ENCODE data around the gene VRK3.
A peak's percentile ranks its signal among the peaks of the same experiment; 100 is the strongest.
"Not testable (repeated sequence)": the region's sequence is repeated elsewhere in the genome, so short reads cannot be mapped to it uniquely, and the experiment has no call there.

The VRK3 gene

DNA sequence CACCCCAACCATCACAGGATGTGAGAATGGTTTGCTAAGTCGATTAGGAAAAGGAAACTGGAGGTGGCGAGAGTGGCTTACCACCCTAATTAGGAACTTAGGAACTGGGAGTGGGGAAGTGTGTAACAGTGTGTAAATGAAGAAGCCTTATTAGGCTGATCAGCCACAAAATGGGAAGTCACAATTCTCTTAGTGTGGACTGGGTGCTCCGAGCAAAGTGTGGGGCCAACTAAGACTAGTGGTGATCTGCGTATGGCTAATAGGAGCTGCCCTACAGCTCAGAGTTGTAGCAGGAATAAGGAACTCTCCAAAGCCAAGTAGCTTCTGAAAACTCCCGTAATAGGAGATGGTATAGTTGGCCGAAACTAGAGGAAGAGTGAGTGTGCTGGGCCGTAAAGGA, 71.8 kb downstream of the VRK3 start:
- DNase-seq, result no peak

DNA sequence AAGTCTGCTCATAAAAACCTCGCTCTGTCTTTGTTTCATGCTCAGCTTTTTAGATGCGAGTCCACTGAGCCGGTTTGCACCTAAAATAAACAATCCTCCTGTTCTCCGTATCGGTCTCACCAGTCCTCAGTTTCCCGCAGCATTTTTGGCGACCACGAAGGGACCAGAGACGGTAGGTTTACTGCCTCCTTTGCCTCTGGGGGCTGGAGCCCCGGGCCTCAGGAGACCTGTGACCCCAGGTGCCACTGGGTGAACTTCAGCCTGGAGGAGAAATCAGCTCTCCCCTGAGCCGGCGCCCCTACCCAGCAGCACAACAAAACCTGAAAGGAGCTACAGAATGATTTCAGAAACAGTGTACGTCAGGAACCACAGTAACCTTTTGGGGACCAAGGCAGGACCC, 72.3 kb downstream of the VRK3 start:
- DNase-seq, result no peak

DNA sequence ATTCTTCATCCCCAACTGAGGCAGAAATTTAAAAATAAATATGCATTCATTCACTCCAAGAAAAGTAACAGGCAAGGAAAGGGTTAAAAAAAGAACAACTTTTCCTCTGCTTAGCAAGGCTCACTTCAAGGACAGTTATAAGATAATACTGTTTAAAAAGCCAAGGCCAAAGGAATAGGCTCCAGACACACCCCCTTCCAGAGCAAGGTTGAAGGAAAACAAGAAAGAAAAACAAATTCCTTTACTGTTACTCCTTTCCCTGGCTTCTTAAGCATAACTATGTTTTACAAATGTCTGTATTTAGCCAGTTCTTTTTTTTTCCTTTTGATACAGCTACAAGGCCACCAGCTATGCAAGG, 72.7 kb downstream of the VRK3 start:
- DNase-seq, result no peak

DNA sequence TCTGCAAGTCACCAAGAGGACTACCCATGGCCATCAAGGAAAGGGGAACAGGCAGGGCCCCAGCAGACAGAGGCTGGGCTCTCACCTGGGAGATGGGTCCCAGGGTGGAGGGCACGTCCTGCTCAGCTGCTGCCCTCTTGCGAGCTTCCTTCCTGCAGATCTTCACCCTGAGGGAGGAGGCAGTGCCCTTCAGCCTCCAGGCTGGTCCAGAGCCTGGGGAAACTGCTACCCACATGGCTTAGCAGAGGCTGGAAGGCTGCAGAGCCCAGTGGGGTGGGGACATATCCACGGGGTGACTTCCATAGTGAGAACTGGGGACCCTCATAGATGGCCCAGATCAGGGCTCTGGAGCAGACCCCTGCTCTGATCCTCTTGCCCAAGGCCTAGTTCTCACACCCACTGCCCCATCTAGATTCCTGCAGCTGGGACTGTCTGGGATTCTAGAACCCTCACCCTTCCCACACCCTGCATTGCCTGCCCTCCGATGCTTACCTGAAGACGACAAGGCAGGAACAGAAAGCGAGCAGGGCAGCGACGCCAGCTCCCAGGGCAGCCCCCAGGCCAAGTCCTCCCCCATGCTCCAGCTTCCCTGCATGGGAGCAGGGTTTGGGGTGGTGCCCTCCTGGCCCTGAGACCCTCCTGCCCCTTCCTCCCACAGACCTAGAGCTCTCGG, 73.2 kb downstream of the VRK3 start:
- no peak for DNase-seq

DNA sequence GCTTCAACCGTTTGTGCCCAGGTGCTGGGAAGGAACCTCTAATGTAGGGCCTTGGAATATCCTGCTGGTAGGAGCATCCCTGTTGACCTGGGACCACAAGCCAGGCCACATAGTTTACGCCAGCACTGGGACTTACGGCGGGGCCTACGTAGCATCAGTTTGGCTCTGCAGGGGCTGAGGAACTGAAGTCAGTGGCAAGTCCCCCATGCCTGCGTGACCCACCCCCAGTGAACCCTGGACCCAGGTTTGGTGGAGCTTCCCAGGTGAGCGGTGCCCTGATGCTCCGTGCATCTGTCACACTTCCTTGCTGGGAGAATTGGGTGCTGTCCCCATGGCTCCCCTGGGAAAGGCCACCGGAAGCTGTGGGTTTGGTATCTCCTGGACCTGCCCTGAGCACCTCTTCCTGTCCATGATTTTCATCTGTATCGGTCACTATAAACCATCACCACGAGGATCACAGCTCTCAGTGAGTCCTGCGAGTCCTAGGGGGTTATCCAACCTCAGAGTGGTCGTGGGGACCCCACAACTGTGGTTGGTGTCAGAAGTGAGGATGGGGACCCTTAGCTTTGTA, 74.1 kb downstream of the VRK3 start:
- no peak for DNase-seq

DNA sequence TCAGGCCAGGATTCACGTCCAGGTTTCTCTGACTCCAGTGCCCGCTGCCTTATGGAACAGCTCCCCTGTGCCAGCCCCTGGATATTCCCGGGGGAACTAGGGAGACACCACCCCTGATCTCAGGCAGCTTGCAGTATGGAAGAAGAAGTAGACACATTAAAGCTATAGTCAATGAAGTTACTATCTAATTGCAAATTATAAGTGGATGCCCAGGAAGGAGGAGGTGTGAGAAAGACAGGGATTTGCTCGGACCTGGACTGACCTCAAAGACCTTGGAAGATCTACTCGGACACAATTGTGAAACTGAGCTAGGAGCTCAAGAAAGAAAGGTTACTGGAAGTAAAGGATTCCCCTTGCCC, 74.6 kb downstream of the VRK3 start:
- DNase-seq, result no peak

DNA sequence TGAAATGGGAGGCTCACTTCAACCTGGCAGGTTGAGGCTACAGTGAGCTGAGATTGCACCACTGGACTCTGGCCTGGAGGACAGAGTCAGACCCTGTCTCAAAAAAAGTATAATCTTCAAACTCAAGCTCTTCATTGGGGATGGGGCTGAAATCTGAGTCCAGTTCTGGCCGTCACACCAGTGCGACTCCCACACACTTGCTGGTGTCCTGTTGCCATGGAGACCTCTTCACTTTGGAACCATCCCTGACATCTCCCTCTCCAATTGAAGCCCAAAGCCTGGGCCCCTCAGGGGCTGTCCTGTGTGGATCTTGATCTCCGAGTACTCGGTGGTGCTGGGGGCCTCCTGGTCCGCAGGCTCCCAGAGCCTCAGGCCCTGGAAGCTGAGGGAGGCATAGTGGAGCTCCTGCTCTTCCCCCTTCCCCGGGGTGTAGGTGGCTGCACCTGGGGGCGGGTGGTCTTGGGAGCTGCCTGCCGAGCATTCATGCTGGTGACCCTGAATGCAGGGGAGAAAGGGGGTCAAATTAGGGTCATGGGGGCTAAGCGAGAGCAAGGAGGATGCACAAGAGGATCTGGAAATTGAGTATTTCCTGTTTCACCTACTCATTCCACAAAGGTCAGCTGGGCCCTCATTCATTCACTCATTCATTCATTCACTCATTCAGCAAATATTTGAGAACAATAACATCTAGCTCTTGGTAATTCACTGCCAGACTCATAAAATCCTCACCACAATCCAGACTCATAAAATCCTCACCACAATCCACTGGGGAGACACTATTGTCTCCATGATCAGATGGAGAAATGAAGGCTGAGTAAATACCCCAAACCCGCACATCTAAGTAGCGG, 75.2 kb downstream of the VRK3 start:
- DNase-seq, result no peak

DNA sequence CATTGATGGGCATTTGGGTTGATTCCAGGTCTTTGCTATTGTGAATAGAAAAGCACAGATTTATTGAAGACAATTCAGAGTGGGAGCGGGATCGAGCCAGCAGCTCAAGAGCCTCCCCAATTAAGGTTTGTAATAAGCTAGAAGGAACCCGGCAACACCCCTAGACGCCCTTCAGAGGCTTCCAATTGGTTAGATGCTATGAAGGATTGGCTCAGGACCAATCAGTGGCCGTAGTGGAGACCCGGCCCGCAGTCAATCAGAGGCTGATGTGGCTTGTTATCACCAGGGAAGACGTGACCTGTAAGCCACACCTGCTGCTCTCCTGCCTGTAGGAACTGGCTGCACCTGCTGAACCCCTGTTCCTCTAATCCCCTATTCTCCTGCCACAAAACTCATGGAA, 78.8 kb downstream of the VRK3 start:
- no peak for DNase-seq

DNA sequence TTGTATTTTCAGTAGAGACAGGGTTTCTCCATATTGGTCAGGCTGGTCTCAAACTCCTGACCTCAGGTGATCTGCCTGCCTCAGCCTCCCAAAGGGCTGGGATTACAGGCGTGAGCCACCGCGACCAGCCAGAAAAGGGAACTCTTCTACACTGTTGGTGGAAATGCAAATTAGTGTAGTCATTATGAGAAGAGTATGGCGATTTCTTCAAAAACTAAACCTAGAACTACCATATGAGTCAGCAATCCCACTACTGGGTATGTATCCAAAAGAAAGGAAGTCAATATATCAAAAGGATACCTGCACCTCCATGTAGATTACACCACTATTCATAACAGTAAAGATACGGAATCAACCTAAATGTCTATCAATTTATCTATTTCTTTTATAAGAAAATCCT, 80.6 kb downstream of the VRK3 start:
- not testable (repeated sequence) for DNase-seq

DNA sequence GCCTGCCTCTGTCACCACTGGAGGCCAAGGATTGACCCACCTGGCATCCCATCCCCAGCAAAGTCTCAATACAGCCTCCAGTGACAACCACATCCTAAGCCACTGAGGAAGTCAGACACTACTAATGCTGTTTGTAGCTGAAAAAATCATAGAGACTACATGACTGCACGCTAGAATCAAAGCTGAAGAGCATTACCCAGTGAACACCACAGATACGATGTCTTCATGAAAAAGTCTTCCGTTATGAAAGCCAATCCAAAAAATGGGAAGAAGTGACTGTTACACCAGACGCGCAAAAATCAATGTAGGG, 84.7 kb downstream of the VRK3 start:
- DNase-seq, result no peak

DNA sequence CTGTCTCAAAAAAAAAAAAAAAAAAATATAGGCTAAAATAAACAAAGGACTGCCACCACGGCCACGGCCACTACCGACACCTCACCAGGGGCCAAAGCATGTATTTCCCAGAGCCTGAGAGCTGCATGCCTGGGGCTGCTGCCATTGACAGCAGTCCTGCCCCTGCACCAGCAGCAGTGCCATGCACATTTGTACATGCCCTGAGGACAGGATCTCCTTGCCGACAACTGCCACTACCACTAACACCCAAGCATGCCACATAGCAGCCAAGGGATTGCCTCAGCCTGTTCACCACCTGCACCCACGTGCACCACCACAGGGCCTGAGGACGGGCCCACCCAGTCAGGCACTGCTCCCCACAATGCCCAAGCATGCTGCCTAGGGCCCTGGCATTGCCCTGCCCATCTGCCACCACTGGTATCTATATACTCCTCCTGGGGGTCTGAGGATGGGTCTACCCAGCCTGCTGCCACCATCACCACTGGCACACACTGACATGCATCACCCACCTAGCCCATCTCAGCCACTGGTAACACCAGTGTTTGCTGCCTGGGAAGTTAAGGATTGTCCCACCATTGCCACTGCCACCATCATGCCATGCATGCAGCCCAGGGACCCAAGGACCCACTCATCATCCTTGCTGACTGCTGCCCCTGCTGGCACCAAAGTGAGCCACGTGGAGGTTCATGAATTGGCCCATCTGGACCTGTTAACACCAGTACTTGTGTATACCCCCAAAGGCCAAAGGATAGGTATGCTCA, 85.3 kb downstream of the VRK3 start:
- no peak for DNase-seq

DNA sequence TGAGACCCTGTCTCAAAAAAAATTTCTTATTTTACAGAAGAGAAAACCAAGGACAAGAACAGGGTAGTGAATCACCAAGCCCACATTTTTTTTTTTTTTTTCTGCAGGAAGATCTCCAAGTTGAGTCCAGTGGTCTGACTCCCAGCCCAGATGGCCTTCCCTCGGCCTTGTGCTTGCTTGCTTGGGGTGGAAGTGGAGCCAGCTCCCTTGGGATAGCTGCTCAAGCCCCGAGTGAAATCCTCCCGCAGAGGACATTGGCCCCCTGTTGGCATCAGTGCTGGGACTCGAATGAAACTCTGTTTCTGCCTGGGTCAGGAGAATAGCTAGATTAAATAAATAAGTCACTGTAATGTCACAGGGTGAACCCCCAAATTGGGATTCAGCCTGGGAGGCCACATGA, 86.5 kb downstream of the VRK3 start:
- no peak for DNase-seq

DNA sequence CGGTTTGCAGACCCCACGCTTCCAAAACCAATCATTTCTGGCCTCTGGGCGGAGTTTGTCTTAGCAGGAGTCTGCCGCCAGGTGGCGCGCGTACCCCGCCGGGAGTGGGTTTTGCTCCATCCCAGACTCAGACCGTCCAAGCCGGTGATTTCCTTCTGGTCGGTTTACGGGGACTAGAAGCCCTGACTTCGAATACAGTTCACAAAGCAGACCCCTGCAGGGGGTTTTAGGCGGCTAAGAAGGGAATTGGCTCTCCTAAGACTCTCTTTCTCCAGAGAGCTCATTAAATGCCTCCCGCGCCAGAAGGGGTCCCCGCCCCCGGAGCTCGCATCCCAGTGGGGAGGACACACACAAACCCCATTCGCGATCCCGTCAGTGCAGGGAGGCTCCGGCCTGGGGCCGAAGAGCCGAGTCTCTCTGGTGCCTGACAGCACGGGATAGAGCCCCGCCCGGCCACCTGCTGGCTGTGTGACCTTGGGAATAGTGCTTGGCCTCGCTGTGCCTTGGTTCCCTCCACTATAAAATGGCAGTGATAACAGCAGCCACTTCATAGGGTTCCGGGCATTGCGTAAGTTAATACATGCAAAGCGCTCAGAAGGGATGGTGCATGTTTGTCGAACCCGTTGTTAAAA, 87.3 kb downstream of the VRK3 start:
- peak; percentile 82 for DNase-seq

DNA sequence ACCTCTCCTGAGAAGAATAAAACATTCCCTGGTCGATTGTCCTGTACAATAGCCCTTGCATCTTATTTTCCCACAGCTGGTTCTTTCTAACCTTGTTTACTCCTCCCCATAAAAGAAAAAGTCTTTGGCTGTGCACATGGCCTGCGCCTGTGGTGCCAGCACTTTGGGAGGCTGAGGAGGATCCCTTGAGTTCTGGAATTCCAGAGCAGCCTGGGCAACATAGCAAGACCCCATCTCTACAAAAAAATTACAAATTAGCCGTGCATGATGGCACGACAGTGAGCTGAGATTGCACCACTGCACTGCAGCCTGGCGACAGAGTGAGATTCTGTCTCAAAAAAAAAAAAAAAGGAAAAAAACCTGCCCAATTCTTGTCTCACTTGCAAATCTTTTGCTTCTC, 88.6 kb downstream of the VRK3 start:
- no peak for DNase-seq

DNA sequence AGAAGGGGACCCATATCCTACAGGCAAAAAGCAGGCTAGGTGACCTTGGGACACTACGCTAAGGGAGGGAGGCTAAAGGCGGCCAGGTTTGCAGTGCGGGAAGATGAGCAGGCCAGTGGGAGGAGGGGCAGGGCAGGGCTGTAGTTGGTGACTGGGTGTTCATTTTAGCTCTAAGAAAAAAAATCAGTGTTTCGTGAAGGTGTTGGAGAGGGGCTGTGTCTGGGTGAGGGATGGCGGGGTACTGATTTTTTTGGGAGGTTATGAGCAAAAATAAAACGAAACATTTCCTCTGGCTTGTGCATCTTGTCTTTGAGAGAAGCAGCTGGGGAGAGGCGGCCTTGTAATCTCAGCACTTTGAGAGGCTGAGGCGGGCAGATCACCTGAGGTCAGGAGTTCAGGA, 91.5 kb downstream of the VRK3 start:
- no peak for DNase-seq

DNA sequence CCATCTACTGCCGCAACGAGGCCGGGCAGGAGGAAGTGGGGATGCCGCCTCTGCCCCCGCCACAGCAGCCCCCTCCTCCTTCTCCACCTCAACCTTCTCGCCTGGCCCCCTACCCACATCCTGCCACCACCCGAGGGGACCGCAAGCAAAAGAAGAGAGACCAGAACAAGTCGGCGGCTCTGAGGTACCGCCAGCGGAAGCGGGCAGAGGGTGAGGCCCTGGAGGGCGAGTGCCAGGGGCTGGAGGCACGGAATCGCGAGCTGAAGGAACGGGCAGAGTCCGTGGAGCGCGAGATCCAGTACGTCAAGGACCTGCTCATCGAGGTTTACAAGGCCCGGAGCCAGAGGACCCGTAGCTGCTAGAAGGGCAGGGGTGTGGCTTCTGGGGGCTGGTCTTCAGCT, 92.4 kb downstream of the VRK3 start:
- no peak for DNase-seq

DNA sequence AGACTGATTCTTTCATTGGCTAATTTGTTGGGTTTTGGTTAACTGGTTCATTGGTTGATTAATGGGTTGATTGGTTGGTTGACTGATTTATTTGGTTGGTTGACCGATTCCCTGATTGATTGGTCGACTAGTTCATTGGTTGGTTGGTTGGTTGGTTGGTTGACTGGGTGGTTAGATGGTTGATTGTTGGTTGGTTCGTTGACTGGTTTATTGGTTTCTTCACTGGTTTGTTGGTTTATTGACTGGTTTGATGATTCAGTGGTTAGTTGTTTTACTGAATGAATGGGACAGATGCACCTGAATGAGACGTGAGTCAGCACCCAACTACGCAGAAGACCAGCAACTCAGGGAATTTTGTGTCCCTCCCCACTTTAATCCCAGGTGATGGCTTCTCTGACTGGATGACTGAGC, 93.1 kb downstream of the VRK3 start:
- DNase-seq, result no peak

DNA sequence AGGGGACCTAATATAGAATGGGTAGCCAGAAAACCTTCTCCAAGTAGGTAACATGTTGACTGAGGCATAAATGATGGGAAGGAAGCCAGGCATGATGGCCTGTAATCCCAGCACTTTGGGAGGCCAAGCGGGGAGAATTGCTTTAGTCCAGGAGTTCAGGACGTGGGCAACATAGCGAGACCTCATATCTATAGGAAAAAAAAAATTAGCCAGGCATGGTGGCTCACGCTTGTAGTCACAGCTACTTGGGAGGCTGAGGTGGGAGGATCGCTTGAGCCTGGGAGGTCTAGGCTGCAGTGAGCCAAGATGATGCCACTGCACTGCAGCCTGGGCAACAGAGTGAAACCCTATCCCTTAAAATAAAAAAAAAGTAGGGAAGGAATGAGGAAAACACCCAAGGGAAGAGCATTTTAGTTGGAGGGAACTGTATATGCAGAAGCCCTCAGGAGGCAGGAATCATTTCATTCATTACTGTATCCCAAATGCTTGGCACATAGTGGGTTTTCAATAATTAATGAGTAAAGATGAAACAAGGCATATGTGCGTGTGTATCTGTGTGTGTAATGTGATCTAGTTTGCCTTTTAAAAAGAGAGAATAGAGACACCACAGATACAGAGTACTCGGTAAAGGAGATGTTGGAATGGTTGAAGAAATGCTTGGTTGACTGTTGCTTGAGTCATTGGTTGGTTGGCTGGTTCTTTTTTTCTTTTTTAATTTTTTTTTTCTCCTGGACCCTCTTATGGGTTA, 93.7 kb downstream of the VRK3 start:
- DNase-seq, result no peak

DNA sequence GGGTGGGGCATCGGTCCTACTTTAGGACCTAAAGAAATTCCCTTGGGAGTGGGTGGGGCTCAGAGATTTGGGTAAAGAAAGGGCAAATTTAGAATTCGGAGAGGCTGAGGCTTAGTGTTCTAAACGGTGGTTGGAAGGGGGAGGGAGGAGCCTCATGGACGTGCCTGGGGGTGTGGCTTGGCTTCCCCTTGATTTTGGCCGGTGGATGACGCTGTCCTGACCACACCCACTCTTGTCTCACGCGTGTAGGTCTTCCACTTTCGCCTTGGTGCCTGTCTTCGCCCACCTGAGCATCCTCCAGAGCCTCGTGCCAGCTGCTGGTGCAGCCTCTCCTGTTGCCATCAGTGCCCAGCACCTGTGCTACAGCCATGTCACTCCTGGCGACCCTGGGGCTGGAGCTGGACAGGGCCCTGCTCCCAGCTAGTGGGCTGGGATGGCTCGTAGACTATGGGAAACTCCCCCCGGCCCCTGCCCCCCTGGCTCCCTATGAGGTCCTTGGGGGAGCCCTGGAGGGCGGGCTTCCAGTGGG, 94.6 kb downstream of the VRK3 start:
- DNase-seq, result no peak

DNA sequence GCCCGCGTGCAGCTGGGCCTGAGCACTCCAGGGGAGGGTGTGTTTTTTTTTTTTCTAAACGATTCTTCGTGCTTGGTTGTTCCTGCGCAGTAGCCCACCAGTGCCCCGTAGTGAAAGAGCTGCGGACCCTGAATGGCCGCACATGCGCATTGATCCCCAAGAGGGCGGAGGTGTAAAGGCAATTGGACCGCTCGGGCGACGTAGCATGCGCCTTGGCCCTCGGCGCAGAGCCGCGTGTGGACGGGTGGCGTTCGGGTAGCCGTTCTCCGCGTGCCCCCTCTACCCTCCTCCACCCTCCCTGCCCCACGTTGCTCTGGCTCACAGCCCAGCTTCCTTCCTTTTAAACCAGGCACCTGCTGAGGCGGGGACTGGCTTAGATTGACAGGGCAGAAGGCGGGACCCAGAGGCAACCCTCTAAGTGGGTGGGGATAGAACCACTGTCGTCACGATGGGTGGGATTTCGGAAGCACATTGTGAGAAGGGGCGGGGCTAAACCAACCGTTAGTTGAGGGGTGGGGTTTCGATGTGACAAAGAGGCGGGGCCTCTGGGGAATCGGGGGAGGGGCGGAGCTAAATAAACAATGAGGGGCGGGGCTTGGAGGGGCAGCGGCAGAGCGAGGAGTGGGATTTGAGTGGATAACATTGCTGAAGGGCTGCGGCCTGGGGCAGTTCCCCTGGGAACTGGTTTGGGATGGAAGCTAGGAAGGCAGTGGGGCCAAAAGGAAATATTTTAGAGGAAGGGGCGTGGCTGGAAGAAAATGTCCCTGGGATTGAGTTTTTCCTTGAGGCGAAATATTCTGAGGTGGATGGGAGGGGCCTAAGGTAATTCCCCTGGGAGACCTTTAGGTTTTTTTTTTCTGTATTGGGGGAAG, 95.3 kb downstream of the VRK3 start:
- peak; percentile 96 for DNase-seq

DNA sequence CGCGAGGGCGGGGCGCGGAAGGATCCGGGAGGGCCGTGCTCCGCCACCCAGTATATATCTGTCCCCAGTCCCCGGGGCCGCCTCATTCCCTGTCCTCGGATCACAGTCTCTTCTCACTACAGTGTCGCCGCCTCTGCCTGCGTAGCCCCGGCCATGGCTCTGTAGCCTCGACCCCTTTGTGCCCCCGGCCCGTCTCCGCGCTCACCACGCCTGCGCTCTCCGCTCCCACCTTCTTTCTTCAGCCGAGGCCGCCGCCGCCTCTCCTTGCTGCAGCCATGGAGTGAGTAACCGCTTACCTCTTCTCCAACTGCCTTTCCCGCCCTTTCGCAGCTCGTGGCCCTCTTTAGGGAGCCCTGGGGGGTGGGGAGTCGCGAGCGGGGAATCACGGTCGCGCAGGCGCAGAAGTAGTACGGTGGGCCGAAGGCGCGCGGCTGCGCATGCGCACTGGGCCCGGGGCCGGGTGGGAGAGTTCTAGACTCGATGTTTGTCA, 96.0 kb downstream of the VRK3 start, which contains the start of the genes ATF5 and NUP62:
Gene ATF5, plus strand, starts transcription at position 85 of the 490 bp plus-strand sequence. CDS start 1,646 bp downstream, outside the sequence.
Gene NUP62, minus strand, starts transcription at position 384 of the 490 bp plus-strand sequence. CDS start 19,697 bp downstream, outside the sequence.
- peak; percentile 92 for DNase-seq
